WTC11 (cell line): ENCODE data around the gene FAM168B.

Experiments used
- TF ChIP-seq, protein P1 (sequence below): sonication (generic); formaldehyde crosslinking; IDR thresholded peaks from 2 replicates; pipeline ENCODE4 v1.8.1; 2022; ENCODE audit warnings: low read depth, missing genetic modification reagents, borderline replicate concordance
- TF ChIP-seq, protein P2 (sequence below): sonication (generic); formaldehyde crosslinking; IDR thresholded peaks from 2 replicates; pipeline ENCODE4 v1.8.1; 2022; ENCODE audit warnings: low read depth, mild to moderate bottlenecking, moderate library complexity, missing genetic modification reagents, borderline replicate concordance
- TF ChIP-seq, protein P3 (sequence below): sonication (generic); formaldehyde crosslinking; IDR thresholded peaks from 2 replicates; pipeline ENCODE4 v1.8.0; 2022; ENCODE audit warnings: missing genetic modification reagents

DNA sequence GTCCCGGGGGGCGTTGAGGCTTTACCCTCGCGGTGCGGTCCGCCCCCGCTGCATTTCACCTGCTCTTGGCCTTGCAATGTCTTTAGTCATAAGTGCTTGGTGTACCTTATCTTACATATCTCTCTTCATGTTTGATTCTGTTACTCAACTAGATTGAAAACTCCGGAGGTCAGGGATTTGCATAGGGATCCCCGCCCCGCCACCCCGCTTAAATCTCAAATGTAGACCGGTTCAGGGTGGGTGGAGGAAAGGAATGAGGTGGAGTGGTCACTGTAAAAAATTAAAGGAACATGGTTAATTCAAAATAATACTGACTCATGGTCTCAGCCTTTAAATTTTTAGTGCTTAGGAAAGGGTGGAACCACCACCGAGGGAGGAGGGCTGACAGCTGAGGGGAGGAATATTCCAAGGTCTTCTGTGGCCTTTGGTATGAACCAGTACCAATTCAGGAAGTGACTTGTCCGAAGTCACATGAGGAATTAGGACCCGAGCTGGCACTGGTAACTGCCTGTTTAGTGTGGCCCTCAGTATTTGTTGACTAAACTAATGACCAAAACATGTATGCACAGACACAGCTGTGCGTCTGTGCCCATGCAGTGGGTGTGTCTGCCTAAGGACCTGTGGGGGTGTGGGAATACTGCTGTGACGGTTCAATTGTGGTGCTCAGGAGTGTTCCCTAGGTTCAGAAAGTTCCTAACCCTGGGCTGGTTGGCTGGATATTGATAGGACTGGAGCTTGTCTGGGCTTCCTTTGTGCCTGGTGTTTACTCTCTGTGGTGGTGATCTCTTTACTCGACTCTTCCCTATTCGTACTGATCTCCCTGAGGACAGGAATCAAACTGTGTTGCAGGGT, 12.9 kb upstream of the FAM168B start:
- TF ChIP-seq, protein P1, sequence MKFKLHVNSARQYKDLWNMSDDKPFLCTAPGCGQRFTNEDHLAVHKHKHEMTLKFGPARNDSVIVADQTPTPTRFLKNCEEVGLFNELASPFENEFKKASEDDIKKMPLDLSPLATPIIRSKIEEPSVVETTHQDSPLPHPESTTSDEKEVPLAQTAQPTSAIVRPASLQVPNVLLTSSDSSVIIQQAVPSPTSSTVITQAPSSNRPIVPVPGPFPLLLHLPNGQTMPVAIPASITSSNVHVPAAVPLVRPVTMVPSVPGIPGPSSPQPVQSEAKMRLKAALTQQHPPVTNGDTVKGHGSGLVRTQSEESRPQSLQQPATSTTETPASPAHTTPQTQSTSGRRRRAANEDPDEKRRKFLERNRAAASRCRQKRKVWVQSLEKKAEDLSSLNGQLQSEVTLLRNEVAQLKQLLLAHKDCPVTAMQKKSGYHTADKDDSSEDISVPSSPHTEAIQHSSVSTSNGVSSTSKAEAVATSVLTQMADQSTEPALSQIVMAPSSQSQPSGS, result no peak
- TF ChIP-seq, protein P2, sequence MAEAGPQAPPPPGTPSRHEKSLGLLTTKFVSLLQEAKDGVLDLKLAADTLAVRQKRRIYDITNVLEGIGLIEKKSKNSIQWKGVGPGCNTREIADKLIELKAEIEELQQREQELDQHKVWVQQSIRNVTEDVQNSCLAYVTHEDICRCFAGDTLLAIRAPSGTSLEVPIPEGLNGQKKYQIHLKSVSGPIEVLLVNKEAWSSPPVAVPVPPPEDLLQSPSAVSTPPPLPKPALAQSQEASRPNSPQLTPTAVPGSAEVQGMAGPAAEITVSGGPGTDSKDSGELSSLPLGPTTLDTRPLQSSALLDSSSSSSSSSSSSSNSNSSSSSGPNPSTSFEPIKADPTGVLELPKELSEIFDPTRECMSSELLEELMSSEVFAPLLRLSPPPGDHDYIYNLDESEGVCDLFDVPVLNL (CRISPR knock-in tag), result no peak
- TF ChIP-seq, protein P3, sequence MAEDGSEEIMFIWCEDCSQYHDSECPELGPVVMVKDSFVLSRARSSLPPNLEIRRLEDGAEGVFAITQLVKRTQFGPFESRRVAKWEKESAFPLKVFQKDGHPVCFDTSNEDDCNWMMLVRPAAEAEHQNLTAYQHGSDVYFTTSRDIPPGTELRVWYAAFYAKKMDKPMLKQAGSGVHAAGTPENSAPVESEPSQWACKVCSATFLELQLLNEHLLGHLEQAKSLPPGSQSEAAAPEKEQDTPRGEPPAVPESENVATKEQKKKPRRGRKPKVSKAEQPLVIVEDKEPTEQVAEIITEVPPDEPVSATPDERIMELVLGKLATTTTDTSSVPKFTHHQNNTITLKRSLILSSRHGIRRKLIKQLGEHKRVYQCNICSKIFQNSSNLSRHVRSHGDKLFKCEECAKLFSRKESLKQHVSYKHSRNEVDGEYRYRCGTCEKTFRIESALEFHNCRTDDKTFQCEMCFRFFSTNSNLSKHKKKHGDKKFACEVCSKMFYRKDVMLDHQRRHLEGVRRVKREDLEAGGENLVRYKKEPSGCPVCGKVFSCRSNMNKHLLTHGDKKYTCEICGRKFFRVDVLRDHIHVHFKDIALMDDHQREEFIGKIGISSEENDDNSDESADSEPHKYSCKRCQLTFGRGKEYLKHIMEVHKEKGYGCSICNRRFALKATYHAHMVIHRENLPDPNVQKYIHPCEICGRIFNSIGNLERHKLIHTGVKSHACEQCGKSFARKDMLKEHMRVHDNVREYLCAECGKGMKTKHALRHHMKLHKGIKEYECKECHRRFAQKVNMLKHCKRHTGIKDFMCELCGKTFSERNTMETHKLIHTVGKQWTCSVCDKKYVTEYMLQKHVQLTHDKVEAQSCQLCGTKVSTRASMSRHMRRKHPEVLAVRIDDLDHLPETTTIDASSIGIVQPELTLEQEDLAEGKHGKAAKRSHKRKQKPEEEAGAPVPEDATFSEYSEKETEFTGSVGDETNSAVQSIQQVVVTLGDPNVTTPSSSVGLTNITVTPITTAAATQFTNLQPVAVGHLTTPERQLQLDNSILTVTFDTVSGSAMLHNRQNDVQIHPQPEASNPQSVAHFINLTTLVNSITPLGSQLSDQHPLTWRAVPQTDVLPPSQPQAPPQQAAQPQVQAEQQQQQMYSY (CRISPR knock-in tag), result no peak
